Measurements from ENCODE around the gene LOXHD1. TPM values are rescaled to one million over a fixed set of nuclear protein-coding genes. Genes with fewer than 3 reads are reported as not detected.

The LOXHD1 gene
- polyA plus RNA-seq, 4 donors = 0.12 to 0.27 (median 0.19) TPM; not detected in 1

Other genes with a start within 250 kb of the LOXHD1 start
- gene ST8SIA5, start 99.8 kb upstream of the LOXHD1 start, polyA plus RNA-seq = under 1 TPM in 3 of 4 donors, not detected in 1; 0.12 to 0.27 (median 0.24) TPM

Measured in small intestine (tissue), 4 donors.